ENCODE measurements around the gene AVEN. TPM values are rescaled to one million over a fixed set of nuclear protein-coding genes. Genes with fewer than 3 reads are reported as not detected.
A peak's percentile ranks its signal among the peaks of the same experiment; 100 is the strongest.

AVEN gene, protein sequence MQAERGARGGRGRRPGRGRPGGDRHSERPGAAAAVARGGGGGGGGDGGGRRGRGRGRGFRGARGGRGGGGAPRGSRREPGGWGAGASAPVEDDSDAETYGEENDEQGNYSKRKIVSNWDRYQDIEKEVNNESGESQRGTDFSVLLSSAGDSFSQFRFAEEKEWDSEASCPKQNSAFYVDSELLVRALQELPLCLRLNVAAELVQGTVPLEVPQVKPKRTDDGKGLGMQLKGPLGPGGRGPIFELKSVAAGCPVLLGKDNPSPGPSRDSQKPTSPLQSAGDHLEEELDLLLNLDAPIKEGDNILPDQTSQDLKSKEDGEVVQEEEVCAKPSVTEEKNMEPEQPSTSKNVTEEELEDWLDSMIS
- total RNA-seq, result 8.9 TPM
- long read RNA-seq, transcript AVEN-201 (6 exons, 1,605 nt), result major isoform, 16 of 19 reads
- long read RNA-seq, partial matches to known transcripts, result 1 of 19 reads
- long read RNA-seq, other reads (novel, unspliced or antisense), result 2 of 19 reads

DNA sequence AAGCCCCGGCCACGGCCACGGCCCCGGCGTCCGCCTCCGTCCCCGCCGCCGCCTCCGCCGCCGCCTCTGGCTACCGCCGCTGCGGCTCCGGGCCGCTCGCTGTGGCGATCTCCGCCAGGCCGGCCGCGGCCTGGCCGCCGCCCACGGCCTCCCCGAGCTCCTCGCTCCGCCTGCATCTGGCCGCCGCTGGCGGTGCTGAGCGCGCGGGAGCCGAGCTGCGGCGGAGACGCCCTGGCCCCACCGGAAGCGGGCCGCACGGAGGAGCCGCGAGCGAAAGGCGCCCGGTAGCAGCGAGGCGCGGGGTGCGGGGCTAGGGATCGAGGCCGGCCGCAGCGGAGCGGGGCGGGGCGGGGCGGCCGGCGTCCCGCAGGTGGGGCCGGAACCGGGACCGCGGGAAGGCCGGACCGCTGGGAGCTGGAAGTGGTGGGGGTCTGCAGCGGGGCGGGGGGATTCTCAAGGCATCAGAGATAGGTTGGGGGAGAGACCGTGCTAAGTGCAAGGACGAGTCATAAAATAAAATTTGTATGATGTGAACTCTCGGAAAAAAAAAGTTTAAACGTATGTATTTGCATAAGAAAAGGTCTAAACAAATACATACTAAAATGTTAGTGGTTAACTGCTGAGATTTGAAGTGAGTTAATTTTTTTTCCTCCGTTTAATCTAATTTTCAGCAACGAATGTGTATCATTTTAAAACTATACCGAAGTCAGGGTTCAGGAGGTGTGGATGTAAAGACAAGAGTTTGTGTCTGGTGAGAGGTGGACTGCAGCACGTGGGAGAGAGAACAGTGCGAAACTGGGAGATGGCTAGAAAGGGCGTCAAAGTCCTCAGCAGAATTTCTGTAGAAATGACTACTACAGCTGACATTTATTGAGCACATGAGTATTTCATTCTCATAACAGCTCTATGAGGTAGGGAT, at the start of gene AVEN:
Gene AVEN, minus strand, starts transcription at position 334 of the 919 bp plus-strand sequence. Its CDS starts 158 bp downstream, at position 176.
- Histone ChIP-seq H3K9me3 (no peaks in the 10 kb centered on the region), H3K4me1 (peaks cover 18% of the 10 kb centered on the region), H3K27ac (peak within 1 kb of the TSS; percentile 89), H3K4me3 (peak within 1 kb of the TSS; percentile 92), H3K27me3 (ENCODE audit: low read depth) (no peaks in the 10 kb centered on the region), H3K36me3 (no peaks in the 10 kb centered on the region)
- intact Hi-C loops (cut with DNase I), result no loop called here
- TF ChIP-seq, protein P1, sequence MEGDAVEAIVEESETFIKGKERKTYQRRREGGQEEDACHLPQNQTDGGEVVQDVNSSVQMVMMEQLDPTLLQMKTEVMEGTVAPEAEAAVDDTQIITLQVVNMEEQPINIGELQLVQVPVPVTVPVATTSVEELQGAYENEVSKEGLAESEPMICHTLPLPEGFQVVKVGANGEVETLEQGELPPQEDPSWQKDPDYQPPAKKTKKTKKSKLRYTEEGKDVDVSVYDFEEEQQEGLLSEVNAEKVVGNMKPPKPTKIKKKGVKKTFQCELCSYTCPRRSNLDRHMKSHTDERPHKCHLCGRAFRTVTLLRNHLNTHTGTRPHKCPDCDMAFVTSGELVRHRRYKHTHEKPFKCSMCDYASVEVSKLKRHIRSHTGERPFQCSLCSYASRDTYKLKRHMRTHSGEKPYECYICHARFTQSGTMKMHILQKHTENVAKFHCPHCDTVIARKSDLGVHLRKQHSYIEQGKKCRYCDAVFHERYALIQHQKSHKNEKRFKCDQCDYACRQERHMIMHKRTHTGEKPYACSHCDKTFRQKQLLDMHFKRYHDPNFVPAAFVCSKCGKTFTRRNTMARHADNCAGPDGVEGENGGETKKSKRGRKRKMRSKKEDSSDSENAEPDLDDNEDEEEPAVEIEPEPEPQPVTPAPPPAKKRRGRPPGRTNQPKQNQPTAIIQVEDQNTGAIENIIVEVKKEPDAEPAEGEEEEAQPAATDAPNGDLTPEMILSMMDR (IDR thresholded peaks at IDR 0.05), result no peak
- peak; percentile 79 to 81 for ATAC-seq
- peak; percentile 69 for DNase-seq

DNA sequence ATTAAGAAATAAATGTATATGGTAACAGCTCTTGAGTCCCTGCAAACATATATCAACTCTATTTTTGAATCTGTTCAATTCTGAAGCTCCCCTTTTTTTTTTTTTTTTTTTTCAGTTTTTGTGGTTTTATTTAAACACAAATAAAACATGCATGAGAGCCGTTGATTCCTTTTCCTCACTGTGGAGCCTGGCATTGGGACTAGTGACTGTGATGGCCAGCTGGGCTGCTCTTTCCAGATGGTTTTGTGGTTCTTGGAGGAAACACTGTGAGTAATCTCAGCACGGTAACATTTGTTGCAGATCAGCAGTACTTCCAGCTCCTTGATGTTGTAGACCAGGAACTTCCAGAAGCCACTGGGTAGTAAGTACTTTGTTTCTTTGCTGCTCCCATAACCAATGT, 46.7 kb upstream of the AVEN start:
- Histone ChIP-seq H3K36me3 (peaks cover 80% of the 10 kb centered on the region), H3K27ac (no peak overlapping the region), H3K4me3 (no peak overlapping the region), H3K4me1 (no peaks in the 10 kb centered on the region), H3K9me3 (no peaks in the 10 kb centered on the region), H3K27me3 (ENCODE audit: low read depth) (no peaks in the 10 kb centered on the region)
- DNase-seq (no peak), ATAC-seq (no peak)
- TF ChIP-seq, protein P1 (IDR thresholded peaks at IDR 0.05), result no peak
- intact Hi-C loops (cut with DNase I), result no loop called here

DNA sequence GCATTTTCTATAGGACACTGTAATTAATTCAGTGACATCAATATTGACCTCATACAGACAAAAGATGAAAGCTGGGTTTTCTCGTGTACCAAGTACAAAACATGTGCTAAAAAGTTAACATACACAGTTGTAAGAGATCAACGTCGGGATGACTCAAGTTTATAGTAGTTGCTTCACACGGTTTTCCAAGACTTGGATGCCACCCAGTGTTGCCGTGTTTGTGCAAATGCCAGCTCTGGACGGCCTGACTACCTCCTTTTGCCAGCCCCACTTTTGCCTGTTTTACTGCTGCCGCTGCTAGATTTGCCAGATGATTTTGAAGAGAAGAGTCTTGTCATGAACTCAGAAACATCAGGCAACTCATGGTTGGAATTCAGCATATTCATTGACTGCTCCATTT, 45.1 kb upstream of the AVEN start:
- peaks cover 67% of the 10 kb centered on the region for H3K36me3 ChIP-seq
- ATAC-seq (no peak), DNase-seq (no peak)
- H3K27ac ChIP-seq, result no peak overlapping the region
- intact Hi-C loops (cut with DNase I), result no loop called here
- H3K4me3 ChIP-seq, result no peak overlapping the region
- no peaks in the 10 kb centered on the region for H3K9me3 ChIP-seq
- H3K27me3 ChIP-seq (ENCODE audit: low read depth), result no peaks in the 10 kb centered on the region
- TF ChIP-seq, protein P1 (IDR thresholded peaks at IDR 0.05), result no peak
- H3K4me1 ChIP-seq, result no peaks in the 10 kb centered on the region

DNA sequence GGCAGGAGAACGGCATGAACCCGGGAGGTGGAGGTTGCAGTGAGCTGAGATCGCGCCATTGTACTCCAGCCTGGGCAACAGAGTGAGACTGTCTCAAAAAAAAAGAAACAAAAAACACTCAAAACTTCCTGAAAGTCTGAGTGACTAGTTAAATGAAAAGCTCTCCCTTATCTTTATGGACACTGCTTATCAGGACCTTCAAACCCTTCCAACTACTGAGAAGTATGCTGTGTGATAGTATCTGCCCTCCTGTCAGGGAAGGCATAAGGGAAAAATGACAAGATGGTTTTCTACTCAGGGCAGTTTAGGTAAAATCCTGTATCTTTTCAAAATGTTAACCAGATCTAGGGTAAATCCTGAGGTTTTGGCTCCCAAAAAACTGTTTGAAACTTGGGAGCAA, 40.9 kb upstream of the AVEN start:
- H3K27ac ChIP-seq, result no peak overlapping the region
- H3K27me3 ChIP-seq (ENCODE audit: low read depth), result no peaks in the 10 kb centered on the region
- no peaks in the 10 kb centered on the region for H3K9me3 ChIP-seq
- TF ChIP-seq, protein P1 (IDR thresholded peaks at IDR 0.05), result no peak
- DNase-seq, result no peak
- peaks cover 26% of the 10 kb centered on the region for H3K36me3 ChIP-seq
- intact Hi-C loops (cut with DNase I), result no loop called here
- no peak for ATAC-seq
- no peak overlapping the region for H3K4me3 ChIP-seq
- H3K4me1 ChIP-seq, result no peaks in the 10 kb centered on the region

DNA sequence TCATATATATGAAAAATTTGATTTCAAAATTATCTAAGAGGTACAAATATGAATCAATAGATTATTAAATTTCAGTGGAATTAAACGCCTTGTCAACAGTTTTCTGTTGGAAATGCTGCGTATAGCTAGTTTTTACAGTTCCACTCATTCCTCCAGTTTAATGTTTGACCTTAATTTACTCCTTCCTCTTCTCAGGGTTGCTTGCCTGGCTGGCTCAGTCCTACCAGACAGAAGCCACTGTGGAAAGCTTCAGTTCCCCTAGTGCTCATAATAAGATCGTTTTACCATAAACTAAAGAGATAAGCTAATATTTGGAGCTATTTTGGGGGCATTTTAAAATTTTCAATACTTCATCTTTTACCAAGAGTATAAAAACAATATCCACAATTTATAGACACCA, 39.9 kb upstream of the AVEN start:
- H3K9me3 ChIP-seq, result no peaks in the 10 kb centered on the region
- H3K36me3 ChIP-seq, result peaks cover 16% of the 10 kb centered on the region
- H3K27ac ChIP-seq, result no peak overlapping the region
- ATAC-seq (no peak), DNase-seq (no peak)
- TF ChIP-seq, protein P1 (IDR thresholded peaks at IDR 0.05), result no peak
- H3K4me3 ChIP-seq, result no peak overlapping the region
- no peaks in the 10 kb centered on the region for H3K4me1 ChIP-seq
- H3K27me3 ChIP-seq (ENCODE audit: low read depth), result no peaks in the 10 kb centered on the region
- intact Hi-C loops (cut with DNase I), result no loop called here

Measured in lower lobe of right lung (tissue), 2 donors.